ENCODE results near the gene FAM227B. TPM values are rescaled to one million over a fixed set of nuclear protein-coding genes. Genes with fewer than 3 reads are reported as not detected.
"Not testable (repeated sequence)": the region's sequence is repeated elsewhere in the genome, so short reads cannot be mapped to it uniquely, and the experiment has no call there.

The FAM227B gene
- total RNA-seq, 1 donor from 2014 or later: 4.5 TPM

DNA sequence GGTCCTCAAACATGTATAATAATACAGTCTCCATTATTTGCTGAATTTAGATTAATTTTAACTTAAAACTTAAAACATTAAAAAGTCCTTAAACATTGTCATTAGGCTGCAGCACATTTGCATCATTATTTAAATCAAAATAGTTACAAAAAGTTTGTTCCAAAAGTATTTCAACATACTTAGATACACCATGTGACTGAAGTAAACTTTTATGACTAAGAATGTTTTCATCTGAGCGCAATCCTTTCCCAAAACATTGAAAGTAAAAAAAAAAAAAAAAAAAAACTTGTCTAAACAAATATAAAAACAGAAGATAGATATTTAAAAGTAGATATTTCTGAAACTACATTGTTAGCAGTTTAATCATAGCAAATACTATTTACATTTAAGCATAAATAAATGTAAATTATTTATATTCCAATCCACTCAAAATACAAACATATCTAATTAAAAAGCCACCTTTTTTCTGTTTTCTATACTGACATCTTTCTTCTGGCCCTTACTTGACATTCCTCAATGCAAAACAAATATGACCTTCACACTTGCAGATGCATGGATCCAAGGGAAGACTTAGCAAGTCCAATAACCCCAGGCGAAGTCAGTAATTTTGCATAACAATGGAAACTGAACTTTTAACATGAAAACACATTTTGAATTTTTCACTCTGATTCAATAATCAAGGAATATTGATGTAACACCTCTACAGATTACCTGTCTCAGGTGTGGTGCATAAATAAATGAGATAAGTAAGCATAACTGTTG, 10.3 kb downstream of the FAM227B start:
- DNase-seq: no peak
- Histone ChIP-seq H3K4me1 (no peaks in the 10 kb centered on the region), H3K4me3 (no peak overlapping the region), H3K27me3 (no peaks in the 10 kb centered on the region), H3K9me3 (no peaks in the 10 kb centered on the region), H3K36me3 (no peaks in the 10 kb centered on the region), H3K27ac (no peak overlapping the region)
- no peak for TF ChIP-seq CTCF (IDR thresholded peaks at IDR 0.05)
- intact Hi-C loops (cut with DNase I): no loop called here
- ATAC-seq: no peak

DNA sequence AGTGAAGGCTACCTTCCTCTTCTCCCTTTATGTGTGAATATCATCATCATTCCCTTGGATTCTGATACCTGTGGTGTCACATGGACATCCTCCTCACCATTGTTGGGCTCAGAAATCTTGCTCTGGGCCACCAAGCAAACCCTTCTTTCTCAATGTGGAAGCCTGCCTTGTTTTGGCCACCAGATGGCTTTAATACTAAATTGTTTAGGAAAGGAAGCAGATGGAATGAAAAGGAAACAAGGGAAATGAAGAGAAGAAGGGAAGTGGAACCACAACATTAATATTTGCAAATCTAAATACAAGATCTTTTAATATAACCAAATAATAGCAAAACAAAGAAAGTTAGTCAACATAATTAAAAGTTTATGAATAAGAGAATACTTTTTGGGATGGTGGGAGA, 14.0 kb downstream of the FAM227B start:
- Histone ChIP-seq H3K4me3 (no peak overlapping the region), H3K4me1 (no peaks in the 10 kb centered on the region), H3K36me3 (no peaks in the 10 kb centered on the region), H3K9me3 (peaks cover 2% of the 10 kb centered on the region), H3K27ac (no peak overlapping the region), H3K27me3 (no peaks in the 10 kb centered on the region)
- TF ChIP-seq CTCF (IDR thresholded peaks at IDR 0.05): no peak
- intact Hi-C loops (cut with DNase I): no loop called here
- DNase-seq (no peak), ATAC-seq (no peak)

DNA sequence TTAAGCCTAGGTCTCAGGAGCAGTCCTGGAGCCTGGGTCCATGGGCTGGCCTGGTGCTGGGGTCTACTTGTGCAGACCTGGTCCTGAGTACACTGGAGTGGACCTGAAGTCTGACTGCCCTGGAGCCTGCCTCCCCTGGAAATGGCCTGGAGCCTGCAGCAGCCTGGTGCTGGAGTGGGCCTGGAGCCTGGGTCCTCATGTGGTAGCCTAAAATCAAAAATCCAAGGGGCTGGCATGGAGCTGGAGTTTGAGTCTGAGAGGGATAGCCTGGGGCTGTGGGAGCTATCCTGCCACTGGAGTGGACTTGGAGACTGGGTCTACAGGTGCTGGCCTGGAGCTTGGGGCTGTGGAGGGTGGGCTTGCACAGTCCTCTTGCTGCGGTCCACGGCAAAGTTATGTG, 15.0 kb downstream of the FAM227B start:
- no peak overlapping the region for H3K4me3 ChIP-seq
- H3K4me1 ChIP-seq: no peaks in the 10 kb centered on the region
- H3K27me3 ChIP-seq: no peaks in the 10 kb centered on the region
- no peaks in the 10 kb centered on the region for H3K36me3 ChIP-seq
- intact Hi-C loops (cut with DNase I): no loop called here
- TF ChIP-seq CTCF (IDR thresholded peaks at IDR 0.05): no peak
- H3K9me3 ChIP-seq: peaks cover 10% of the 10 kb centered on the region
- ATAC-seq: peak; percentile 14
- H3K27ac ChIP-seq: no peak overlapping the region
- DNase-seq: no peak

GRCh38 chr15:49604625-49605409, 15.8 kb downstream of the FAM227B start:
- peaks cover 17% of the 10 kb centered on the region for H3K9me3 ChIP-seq
- no peak for DNase-seq
- H3K27ac ChIP-seq: no peak overlapping the region
- H3K4me1 ChIP-seq: no peaks in the 10 kb centered on the region
- intact Hi-C loops (cut with DNase I): no loop called here
- H3K4me3 ChIP-seq: no peak overlapping the region
- no peak for ATAC-seq
- TF ChIP-seq CTCF (IDR thresholded peaks at IDR 0.05): no peak
- no peaks in the 10 kb centered on the region for H3K27me3 ChIP-seq
- no peaks in the 10 kb centered on the region for H3K36me3 ChIP-seq

DNA sequence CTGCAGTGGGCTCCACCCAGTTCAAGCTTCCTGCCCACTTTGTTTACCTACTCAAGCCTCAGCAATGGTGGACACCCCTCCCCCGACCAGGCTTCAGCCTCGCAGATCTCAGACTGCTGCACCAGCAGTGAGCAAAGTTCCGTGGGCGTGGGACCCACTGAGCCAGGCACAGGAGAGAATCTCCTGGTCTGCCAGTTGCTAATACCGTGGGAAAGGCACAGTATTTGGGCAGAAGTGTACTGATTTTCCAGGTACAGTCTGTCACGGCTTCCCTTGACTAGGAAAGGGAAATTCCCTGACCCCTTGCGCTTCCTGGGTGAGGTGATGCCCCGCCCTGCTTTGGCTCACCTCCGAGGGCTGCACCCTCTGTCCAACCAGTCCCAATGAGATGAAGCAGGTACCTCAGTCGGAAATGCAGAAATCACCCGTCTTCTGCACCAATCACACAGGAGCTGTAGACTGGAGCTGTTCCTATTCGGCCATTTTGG, 27.7 kb downstream of the FAM227B start:
- H3K36me3 ChIP-seq; DNase-seq; intact Hi-C loops (cut with DNase I); H3K4me3 ChIP-seq; ATAC-seq; H3K4me1 ChIP-seq; H3K9me3 ChIP-seq; H3K27me3 ChIP-seq; H3K27ac ChIP-seq: not testable (repeated sequence)

DNA sequence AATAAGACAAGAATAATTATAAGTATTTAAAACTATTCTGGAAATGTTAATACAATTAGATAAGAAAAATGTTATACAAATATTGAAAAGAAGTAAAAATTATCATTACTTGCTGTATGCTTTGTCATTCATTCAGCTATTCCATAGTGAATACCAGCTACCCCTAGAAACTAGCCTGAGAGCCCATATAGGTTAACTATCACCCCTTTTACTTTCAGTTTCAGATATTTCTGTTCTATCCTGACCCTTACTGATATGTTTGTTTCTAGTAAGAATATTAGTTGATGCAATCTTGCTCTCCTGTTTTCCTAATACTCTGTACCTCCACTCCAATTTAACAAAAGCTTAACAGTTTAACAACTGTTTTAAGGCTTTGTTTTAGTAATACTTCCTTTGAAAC, 31.6 kb downstream of the FAM227B start:
- H3K4me3 ChIP-seq: no peak overlapping the region
- no peak for DNase-seq
- H3K9me3 ChIP-seq: no peaks in the 10 kb centered on the region
- H3K27ac ChIP-seq: no peak overlapping the region
- intact Hi-C loops (cut with DNase I): no loop called here
- H3K4me1 ChIP-seq: no peaks in the 10 kb centered on the region
- no peaks in the 10 kb centered on the region for H3K27me3 ChIP-seq
- no peak for ATAC-seq
- H3K36me3 ChIP-seq: no peaks in the 10 kb centered on the region
- no peak for TF ChIP-seq CTCF (IDR thresholded peaks at IDR 0.05)

All from upper lobe of right lung (tissue), 1 donor.